ENCODE data around the gene POU2F1.

POU2F1 gene

GRCh38 chr1:167268347-167268787, 47.7 kb downstream of the POU2F1 start:
- no peak for DNase-seq (ENCODE audit: low read depth)
- no peak for TF ChIP-seq CTCF (IDR thresholded peaks at IDR 0.05; ENCODE audit: control insufficient read depth, extremely low read depth, insufficient read depth)
- H3K4me3 ChIP-seq (ENCODE audit: low read depth, low read length) = no peak overlapping the region

GRCh38 chr1:167270349-167271092, 49.8 kb downstream of the POU2F1 start:
- no peak for DNase-seq (ENCODE audit: low read depth)
- no peak overlapping the region for H3K4me3 ChIP-seq (ENCODE audit: low read depth, low read length)
- no peak for TF ChIP-seq CTCF (IDR thresholded peaks at IDR 0.05; ENCODE audit: control insufficient read depth, extremely low read depth, insufficient read depth)

GRCh38 chr1:167272369-167272957, 51.8 kb downstream of the POU2F1 start:
- no peak for DNase-seq (ENCODE audit: low read depth)
- no peak for TF ChIP-seq CTCF (IDR thresholded peaks at IDR 0.05; ENCODE audit: control insufficient read depth, extremely low read depth, insufficient read depth)
- no peak overlapping the region for H3K4me3 ChIP-seq (ENCODE audit: low read depth, low read length)

GRCh38 chr1:167273027-167273800, 52.5 kb downstream of the POU2F1 start:
- H3K4me3 ChIP-seq (ENCODE audit: low read depth, low read length) = no peak overlapping the region
- no peak for TF ChIP-seq CTCF (IDR thresholded peaks at IDR 0.05; ENCODE audit: control insufficient read depth, extremely low read depth, insufficient read depth)
- no peak for DNase-seq (ENCODE audit: low read depth)

- no peak for TF ChIP-seq CTCF (IDR thresholded peaks at IDR 0.05; ENCODE audit: control insufficient read depth, extremely low read depth, insufficient read depth)
- no peak overlapping the region for H3K4me3 ChIP-seq (ENCODE audit: low read depth, low read length)
- no peak for DNase-seq (ENCODE audit: low read depth)
These were observed 53.4 kb downstream of the POU2F1 start for GRCh38 chr1:167274061-167274460.

- no peak for DNase-seq (ENCODE audit: low read depth)
- no peak overlapping the region for H3K4me3 ChIP-seq (ENCODE audit: low read depth, low read length)
These were observed 56.3 kb downstream of the POU2F1 start for GRCh38 chr1:167276969-167277368.

More at GRCh38 chr1:167276969-167277368, 56.3 kb downstream of the POU2F1 start:
- TF ChIP-seq CTCF (IDR thresholded peaks at IDR 0.05; ENCODE audit: control insufficient read depth, extremely low read depth, insufficient read depth) = no peak
